WTC11 (cell line): ENCODE data around the gene CHKA. TPM values are rescaled to one million over a fixed set of nuclear protein-coding genes. Genes with fewer than 3 reads are reported as not detected.

Source experiments
- ATAC-seq: fragments of 200-7000 bp; cut with Tn5 transposase; 2 replicates; pipeline ENCODE4 v1.10.0; 2021; ENCODE audit warnings: mild to moderate bottlenecking, moderate library complexity
- CTCF ChIA-PET: fragments of 300-600 bp; sonication (Branson Sonifier 250); formaldehyde crosslinking; loops from one replicate; lab custom pipeline; 2021; ENCODE audit warnings: antibody characterized with exemption; lab: Charles Lee
- POLR2A ChIA-PET: fragments of 350-600 bp; sonication (Branson Sonifier 250); formaldehyde crosslinking; loops from one replicate; lab custom pipeline; 2021; ENCODE audit warnings: antibody characterized with exemption; lab: Charles Lee
- DNase-seq: peaks from one replicate; pipeline ENCODE4 v3.0.0; 2021; ENCODE audit warnings: low spot score
- H3K27ac Mint-ChIP-seq: 2 replicates; pipeline ENCODE4 v1.8.0; 2021; ENCODE audit warnings: mixed read lengths
- H3K27me3 Mint-ChIP-seq: 2 replicates; pipeline ENCODE4 v1.8.0; 2021; ENCODE audit warnings: low read depth, mild to moderate bottlenecking, moderate library complexity, mixed read lengths
- H3K36me3 Mint-ChIP-seq: 2 replicates; pipeline ENCODE4 v1.8.0; 2021; ENCODE audit warnings: mixed read lengths
- H3K4me1 Mint-ChIP-seq: 2 replicates; pipeline ENCODE4 v1.8.0; 2022; ENCODE audit warnings: mixed read lengths
- H3K4me3 Mint-ChIP-seq: 2 replicates; pipeline ENCODE4 v1.8.0; 2021; ENCODE audit warnings: mild to moderate bottlenecking, moderate library complexity, mixed read lengths
- H3K9me3 Mint-ChIP-seq: 2 replicates; pipeline ENCODE4 v1.8.0; 2021; ENCODE audit warnings: mixed read lengths
- CREB1 ChIP-seq: sonication (generic); formaldehyde crosslinking; IDR thresholded peaks from 2 replicates; pipeline ENCODE4 v1.8.0; 2023; ENCODE audit warnings: mild to moderate bottlenecking, missing genetic modification reagents
- CREM ChIP-seq: sonication (generic); formaldehyde crosslinking; IDR thresholded peaks from 2 replicates; pipeline ENCODE4 v1.8.1; 2022; ENCODE audit warnings: mild to moderate bottlenecking, missing genetic modification reagents, moderate library complexity
- GABPB1 ChIP-seq: sonication (generic); formaldehyde crosslinking; IDR thresholded peaks from 2 replicates; pipeline ENCODE4 v1.8.1; 2023; ENCODE audit warnings: mild to moderate bottlenecking, missing genetic modification reagents
- JAZF1 ChIP-seq: fragments of 250-450 bp; sonication (Bioruptor Pico); IDR thresholded peaks from 2 replicates; pipeline ENCODE4 v1.9.0; 2021; ENCODE audit warnings: moderate library complexity, mild to moderate bottlenecking, inconsistent platforms
- KAT7 ChIP-seq: sonication (generic); formaldehyde crosslinking; IDR thresholded peaks from 2 replicates; pipeline ENCODE4 v1.8.1; 2023; ENCODE audit warnings: missing genetic modification reagents, mild to moderate bottlenecking, borderline replicate concordance
- NFE2L1 ChIP-seq: sonication (generic); formaldehyde crosslinking; IDR thresholded peaks from 2 replicates; pipeline ENCODE4 v1.8.1; 2023; ENCODE audit warnings: missing genetic modification reagents
- NR2C2 ChIP-seq: sonication (generic); formaldehyde crosslinking; IDR thresholded peaks from 2 replicates; pipeline ENCODE4 v1.8.0; 2022; ENCODE audit warnings: mild to moderate bottlenecking, missing genetic modification reagents
- OVOL2 ChIP-seq: fragments of 250-450 bp; sonication (Bioruptor Pico); IDR thresholded peaks from 2 replicates; pipeline ENCODE4 v1.9.0; 2021; ENCODE audit warnings: mild to moderate bottlenecking, borderline replicate concordance
- PRRX2 ChIP-seq: fragments of 250-450 bp; sonication (Bioruptor Pico); IDR thresholded peaks from 2 replicates; pipeline ENCODE4 v1.8.0; 2021; ENCODE audit warnings: mild to moderate bottlenecking
- RELA ChIP-seq: sonication (generic); formaldehyde crosslinking; IDR thresholded peaks from 2 replicates; pipeline ENCODE4 v1.8.1; 2022; ENCODE audit warnings: missing genetic modification reagents, mild to moderate bottlenecking, borderline replicate concordance
- SOX15 ChIP-seq: fragments of 250-450 bp; sonication (Bioruptor Pico); IDR thresholded peaks from 2 replicates; pipeline ENCODE4 v1.9.0; 2021; ENCODE audit warnings: mild to moderate bottlenecking
- ZNF121 ChIP-seq: sonication (generic); formaldehyde crosslinking; IDR thresholded peaks from 2 replicates; pipeline ENCODE4 v1.8.0; 2023; ENCODE audit warnings: missing genetic modification reagents
- ZNF263 ChIP-seq: sonication (generic); formaldehyde crosslinking; IDR thresholded peaks from 2 replicates; pipeline ENCODE4 v1.8.1; 2022; ENCODE audit warnings: low read depth, mild to moderate bottlenecking, moderate library complexity, missing genetic modification reagents
- total RNA-seq: library from RNA; stranded (reverse); gene quantifications from 3 replicates; pipeline ENCODE4 v1.2.3, GENCODE V29; 2021
- TF ChIP-seq, protein P1 (sequence below): sonication (generic); formaldehyde crosslinking; IDR thresholded peaks from 2 replicates; pipeline ENCODE4 v1.8.1; 2022; ENCODE audit warnings: low read depth, mild to moderate bottlenecking, moderate library complexity, missing genetic modification reagents, borderline replicate concordance
- TF ChIP-seq, protein P2 (sequence below): sonication (generic); formaldehyde crosslinking; IDR thresholded peaks from 2 replicates; pipeline ENCODE4 v1.8.0; 2022; ENCODE audit warnings: mild to moderate bottlenecking, missing genetic modification reagents
- TF ChIP-seq, protein P3 (sequence below): sonication (generic); formaldehyde crosslinking; IDR thresholded peaks from 2 replicates; pipeline ENCODE4 v1.8.1; 2023; ENCODE audit warnings: mild to moderate bottlenecking, missing genetic modification reagents, borderline replicate concordance
- TF ChIP-seq, protein P4 (sequence below): fragments of 250-450 bp; sonication (Bioruptor Pico); IDR thresholded peaks from 2 replicates; pipeline ENCODE4 v1.9.0; 2021; ENCODE audit warnings: mild to moderate bottlenecking
- TF ChIP-seq, protein P5 (sequence below): sonication (generic); formaldehyde crosslinking; conservative IDR thresholded peaks from 2 replicates; pipeline ENCODE4 v1.8.1; 2023; ENCODE audit warnings: mild to moderate bottlenecking, low read depth, missing genetic modification reagents, moderate library complexity
- TF ChIP-seq, protein P6 (sequence below): sonication (generic); formaldehyde crosslinking; IDR thresholded peaks from 2 replicates; pipeline ENCODE4 v1.8.0; 2022; ENCODE audit warnings: mild to moderate bottlenecking, missing genetic modification reagents

CHKA gene
- total RNA-seq, 1 experiment from 2014 or later: 76.1 TPM

DNA sequence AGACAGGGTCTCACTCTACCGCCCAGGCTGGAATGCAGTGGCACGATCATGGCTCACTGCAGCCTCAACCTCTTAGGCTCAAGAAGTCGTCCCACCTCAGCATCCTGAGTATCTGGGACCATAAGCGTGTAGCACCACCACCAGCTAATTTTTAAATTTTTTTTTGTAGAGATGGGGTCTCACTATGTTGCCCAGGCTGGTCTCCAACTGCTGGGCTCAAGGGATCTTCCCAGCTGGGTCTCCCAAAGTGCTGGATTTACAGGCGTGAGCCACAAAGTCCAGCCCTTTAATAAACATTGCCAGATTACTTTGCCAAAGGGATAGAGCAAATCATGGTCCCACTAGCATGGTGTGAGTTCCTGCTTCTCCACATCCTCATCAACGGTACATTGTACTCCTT, 46.3 kb upstream of the CHKA start:
- H3K4me1 Mint-ChIP-seq: no peaks in the 10 kb centered on the region
- TF ChIP-seq, protein P1, sequence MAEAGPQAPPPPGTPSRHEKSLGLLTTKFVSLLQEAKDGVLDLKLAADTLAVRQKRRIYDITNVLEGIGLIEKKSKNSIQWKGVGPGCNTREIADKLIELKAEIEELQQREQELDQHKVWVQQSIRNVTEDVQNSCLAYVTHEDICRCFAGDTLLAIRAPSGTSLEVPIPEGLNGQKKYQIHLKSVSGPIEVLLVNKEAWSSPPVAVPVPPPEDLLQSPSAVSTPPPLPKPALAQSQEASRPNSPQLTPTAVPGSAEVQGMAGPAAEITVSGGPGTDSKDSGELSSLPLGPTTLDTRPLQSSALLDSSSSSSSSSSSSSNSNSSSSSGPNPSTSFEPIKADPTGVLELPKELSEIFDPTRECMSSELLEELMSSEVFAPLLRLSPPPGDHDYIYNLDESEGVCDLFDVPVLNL (CRISPR knock-in tag): no peak
- TF ChIP-seq, protein P2, sequence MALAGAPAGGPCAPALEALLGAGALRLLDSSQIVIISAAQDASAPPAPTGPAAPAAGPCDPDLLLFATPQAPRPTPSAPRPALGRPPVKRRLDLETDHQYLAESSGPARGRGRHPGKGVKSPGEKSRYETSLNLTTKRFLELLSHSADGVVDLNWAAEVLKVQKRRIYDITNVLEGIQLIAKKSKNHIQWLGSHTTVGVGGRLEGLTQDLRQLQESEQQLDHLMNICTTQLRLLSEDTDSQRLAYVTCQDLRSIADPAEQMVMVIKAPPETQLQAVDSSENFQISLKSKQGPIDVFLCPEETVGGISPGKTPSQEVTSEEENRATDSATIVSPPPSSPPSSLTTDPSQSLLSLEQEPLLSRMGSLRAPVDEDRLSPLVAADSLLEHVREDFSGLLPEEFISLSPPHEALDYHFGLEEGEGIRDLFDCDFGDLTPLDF (CRISPR knock-in tag): no peak
- TF ChIP-seq ZNF121 (0 out of 2 replicates have a peak, but pooled peaks have one; percentile 31), OVOL2 (CRISPR knock-in tag) (no peak), SOX15 (CRISPR knock-in tag) (no peak), PRRX2 (no peak), NFE2L1 (CRISPR knock-in tag) (no peak)
- TF ChIP-seq, protein P3, sequence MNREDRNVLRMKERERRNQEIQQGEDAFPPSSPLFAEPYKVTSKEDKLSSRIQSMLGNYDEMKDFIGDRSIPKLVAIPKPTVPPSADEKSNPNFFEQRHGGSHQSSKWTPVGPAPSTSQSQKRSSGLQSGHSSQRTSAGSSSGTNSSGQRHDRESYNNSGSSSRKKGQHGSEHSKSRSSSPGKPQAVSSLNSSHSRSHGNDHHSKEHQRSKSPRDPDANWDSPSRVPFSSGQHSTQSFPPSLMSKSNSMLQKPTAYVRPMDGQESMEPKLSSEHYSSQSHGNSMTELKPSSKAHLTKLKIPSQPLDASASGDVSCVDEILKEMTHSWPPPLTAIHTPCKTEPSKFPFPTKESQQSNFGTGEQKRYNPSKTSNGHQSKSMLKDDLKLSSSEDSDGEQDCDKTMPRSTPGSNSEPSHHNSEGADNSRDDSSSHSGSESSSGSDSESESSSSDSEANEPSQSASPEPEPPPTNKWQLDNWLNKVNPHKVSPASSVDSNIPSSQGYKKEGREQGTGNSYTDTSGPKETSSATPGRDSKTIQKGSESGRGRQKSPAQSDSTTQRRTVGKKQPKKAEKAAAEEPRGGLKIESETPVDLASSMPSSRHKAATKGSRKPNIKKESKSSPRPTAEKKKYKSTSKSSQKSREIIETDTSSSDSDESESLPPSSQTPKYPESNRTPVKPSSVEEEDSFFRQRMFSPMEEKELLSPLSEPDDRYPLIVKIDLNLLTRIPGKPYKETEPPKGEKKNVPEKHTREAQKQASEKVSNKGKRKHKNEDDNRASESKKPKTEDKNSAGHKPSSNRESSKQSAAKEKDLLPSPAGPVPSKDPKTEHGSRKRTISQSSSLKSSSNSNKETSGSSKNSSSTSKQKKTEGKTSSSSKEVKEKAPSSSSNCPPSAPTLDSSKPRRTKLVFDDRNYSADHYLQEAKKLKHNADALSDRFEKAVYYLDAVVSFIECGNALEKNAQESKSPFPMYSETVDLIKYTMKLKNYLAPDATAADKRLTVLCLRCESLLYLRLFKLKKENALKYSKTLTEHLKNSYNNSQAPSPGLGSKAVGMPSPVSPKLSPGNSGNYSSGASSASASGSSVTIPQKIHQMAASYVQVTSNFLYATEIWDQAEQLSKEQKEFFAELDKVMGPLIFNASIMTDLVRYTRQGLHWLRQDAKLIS: no peak
- DNase-seq (no peak), ATAC-seq (no peak)
- H3K27me3 Mint-ChIP-seq: no peaks in the 10 kb centered on the region
- ChIA-PET CTCF (interaction anchor here (0.8 to 1.4 kb wide), 3 partner anchors 39 to 42 kb away, joined by 3 read pairs; no protein-coding TSS in a partner anchor), POLR2A (interaction anchor here (1.0 kb wide), 1 partner anchor 80 kb away, joined by 4 read pairs; no protein-coding TSS in a partner anchor)
- H3K36me3 Mint-ChIP-seq: peaks cover 33% of the 10 kb centered on the region
- no peak overlapping the region for H3K27ac Mint-ChIP-seq
- H3K4me3 Mint-ChIP-seq: no peak overlapping the region
- no peaks in the 10 kb centered on the region for H3K9me3 Mint-ChIP-seq

DNA sequence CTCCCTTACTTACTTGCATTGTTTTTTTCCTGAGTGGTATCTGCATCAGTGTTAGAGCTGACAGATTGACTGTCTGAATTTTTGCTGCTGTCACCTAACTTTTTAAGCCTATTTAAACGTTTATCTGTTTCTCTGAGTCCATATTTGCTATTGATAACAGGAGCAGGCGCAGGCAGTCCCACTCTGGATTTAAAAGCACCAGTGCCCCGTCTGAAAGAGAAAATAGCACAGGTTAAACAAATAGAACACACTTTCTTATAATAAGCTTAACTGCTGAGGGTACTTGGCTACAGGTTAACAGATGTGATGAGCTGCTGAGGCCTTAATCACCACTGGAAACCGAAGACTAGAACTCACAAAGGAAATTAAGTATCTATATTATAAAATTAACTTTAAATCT, 45.8 kb upstream of the CHKA start:
- Mint-ChIP-seq H3K4me1 (no peaks in the 10 kb centered on the region), H3K27ac (no peak overlapping the region), H3K9me3 (no peaks in the 10 kb centered on the region), H3K36me3 (peaks cover 33% of the 10 kb centered on the region), H3K27me3 (no peaks in the 10 kb centered on the region), H3K4me3 (no peak overlapping the region)
- TF ChIP-seq, protein P4, sequence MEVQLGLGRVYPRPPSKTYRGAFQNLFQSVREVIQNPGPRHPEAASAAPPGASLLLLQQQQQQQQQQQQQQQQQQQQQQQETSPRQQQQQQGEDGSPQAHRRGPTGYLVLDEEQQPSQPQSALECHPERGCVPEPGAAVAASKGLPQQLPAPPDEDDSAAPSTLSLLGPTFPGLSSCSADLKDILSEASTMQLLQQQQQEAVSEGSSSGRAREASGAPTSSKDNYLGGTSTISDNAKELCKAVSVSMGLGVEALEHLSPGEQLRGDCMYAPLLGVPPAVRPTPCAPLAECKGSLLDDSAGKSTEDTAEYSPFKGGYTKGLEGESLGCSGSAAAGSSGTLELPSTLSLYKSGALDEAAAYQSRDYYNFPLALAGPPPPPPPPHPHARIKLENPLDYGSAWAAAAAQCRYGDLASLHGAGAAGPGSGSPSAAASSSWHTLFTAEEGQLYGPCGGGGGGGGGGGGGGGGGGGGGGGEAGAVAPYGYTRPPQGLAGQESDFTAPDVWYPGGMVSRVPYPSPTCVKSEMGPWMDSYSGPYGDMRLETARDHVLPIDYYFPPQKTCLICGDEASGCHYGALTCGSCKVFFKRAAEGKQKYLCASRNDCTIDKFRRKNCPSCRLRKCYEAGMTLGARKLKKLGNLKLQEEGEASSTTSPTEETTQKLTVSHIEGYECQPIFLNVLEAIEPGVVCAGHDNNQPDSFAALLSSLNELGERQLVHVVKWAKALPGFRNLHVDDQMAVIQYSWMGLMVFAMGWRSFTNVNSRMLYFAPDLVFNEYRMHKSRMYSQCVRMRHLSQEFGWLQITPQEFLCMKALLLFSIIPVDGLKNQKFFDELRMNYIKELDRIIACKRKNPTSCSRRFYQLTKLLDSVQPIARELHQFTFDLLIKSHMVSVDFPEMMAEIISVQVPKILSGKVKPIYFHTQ (CRISPR knock-in tag): no peak
- TF ChIP-seq KAT7 (no peak), SOX15 (CRISPR knock-in tag) (no peak), JAZF1 (CRISPR knock-in tag) (no peak)
- DNase-seq (no peak), ATAC-seq (no peak)
- ChIA-PET CTCF (interaction anchor here (0.8 to 1.4 kb wide), 3 partner anchors 40 to 42 kb away, joined by 3 read pairs; no protein-coding TSS in a partner anchor), POLR2A (no interaction called here)

DNA sequence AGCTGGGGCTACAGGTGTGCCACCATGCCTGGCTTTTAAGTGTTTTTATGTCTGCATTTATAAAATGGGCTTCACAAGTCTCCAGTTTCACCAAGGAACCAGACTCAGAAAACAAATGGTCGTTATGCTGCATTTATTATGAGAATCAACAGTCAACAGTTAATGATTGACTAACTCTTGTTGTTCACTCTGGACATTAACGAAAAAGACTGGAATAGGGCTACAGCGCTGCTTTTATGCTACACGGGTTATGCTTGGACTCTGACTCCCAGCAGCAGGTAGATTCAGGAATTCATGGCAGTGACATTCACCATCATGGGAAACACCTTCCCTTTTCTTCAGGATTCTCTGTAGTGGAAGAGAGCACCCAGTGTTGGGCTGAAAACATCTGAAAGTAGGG, 44.4 kb upstream of the CHKA start:
- Mint-ChIP-seq H3K4me3 (no peak overlapping the region), H3K9me3 (no peaks in the 10 kb centered on the region), H3K27ac (no peak overlapping the region), H3K36me3 (peaks cover 25% of the 10 kb centered on the region), H3K27me3 (no peaks in the 10 kb centered on the region), H3K4me1 (no peaks in the 10 kb centered on the region)
- ChIA-PET POLR2A (interaction anchor here (0.6 kb wide), 1 partner anchor 43 kb away, joined by 3 read pairs; no protein-coding TSS in a partner anchor), CTCF (no interaction called here)
- DNase-seq (no peak), ATAC-seq (no peak)
- TF ChIP-seq RELA (CRISPR knock-in tag) (no peak), CREB1 (CRISPR knock-in tag) (no peak), NR2C2 (CRISPR knock-in tag) (no peak), GABPB1 (CRISPR knock-in tag) (no peak), CREM (CRISPR knock-in tag) (no peak), ZNF263 (no peak)
- TF ChIP-seq, protein P5, sequence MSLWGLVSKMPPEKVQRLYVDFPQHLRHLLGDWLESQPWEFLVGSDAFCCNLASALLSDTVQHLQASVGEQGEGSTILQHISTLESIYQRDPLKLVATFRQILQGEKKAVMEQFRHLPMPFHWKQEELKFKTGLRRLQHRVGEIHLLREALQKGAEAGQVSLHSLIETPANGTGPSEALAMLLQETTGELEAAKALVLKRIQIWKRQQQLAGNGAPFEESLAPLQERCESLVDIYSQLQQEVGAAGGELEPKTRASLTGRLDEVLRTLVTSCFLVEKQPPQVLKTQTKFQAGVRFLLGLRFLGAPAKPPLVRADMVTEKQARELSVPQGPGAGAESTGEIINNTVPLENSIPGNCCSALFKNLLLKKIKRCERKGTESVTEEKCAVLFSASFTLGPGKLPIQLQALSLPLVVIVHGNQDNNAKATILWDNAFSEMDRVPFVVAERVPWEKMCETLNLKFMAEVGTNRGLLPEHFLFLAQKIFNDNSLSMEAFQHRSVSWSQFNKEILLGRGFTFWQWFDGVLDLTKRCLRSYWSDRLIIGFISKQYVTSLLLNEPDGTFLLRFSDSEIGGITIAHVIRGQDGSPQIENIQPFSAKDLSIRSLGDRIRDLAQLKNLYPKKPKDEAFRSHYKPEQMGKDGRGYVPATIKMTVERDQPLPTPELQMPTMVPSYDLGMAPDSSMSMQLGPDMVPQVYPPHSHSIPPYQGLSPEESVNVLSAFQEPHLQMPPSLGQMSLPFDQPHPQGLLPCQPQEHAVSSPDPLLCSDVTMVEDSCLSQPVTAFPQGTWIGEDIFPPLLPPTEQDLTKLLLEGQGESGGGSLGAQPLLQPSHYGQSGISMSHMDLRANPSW: no peak
- TF ChIP-seq, protein P6, sequence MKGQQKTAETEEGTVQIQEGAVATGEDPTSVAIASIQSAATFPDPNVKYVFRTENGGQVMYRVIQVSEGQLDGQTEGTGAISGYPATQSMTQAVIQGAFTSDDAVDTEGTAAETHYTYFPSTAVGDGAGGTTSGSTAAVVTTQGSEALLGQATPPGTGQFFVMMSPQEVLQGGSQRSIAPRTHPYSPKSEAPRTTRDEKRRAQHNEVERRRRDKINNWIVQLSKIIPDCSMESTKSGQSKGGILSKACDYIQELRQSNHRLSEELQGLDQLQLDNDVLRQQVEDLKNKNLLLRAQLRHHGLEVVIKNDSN (CRISPR knock-in tag): no peak
